GM12878 (cell line): Measurements from ENCODE around the gene CYP27A1. TPM values are rescaled to one million over a fixed set of nuclear protein-coding genes. Genes with fewer than 3 reads are reported as not detected.

ENCODE experiments used
- ATAC-seq: fragments of 200-7000 bp; cut with Tn5 transposase; 3 replicates; pipeline ENCODE4 v1.9.1; 2020; ENCODE audit warnings: mild to moderate bottlenecking, moderate library complexity
- BruUV-seq: library from RNA; stranded (reverse); fragments of 400-500 nt; replicated peaks from 2 replicates; lab custom pipeline; 2021; lab: Mats Ljungman, UMichigan
- CTCF ChIA-PET: fragments of 300-600 bp; sonication (Branson Sonifier 250); formaldehyde crosslinking; extraction: SDS; loops from one replicate; lab custom pipeline; 2021; ENCODE audit warnings: inconsistent platforms; lab: Yijun Ruan, JAX
- POLR2A ChIA-PET: fragments of 350-600 bp; formaldehyde crosslinking; extraction: SDS; loops from one replicate; lab custom pipeline; 2021; ENCODE audit warnings: inconsistent platforms; lab: Charles Lee
- RAD21 ChIA-PET: fragments of 300-600 bp; sonication (Branson Sonifier 250); formaldehyde crosslinking; loops from one replicate; lab custom pipeline; 2023; ENCODE audit warnings: antibody characterized with exemption; ENCODE audit not compliant: unreplicated experiment; lab: Charles Lee
- SMC1A ChIA-PET: fragments of 300-600 bp; sonication (Branson Sonifier 250); formaldehyde crosslinking; loops from one replicate; lab custom pipeline; 2023; ENCODE audit not compliant: unreplicated experiment, uncharacterized antibody; lab: Charles Lee
- DNase-seq: peaks from one replicate; pipeline ENCODE4 v3.0.0-alpha.2; 2011; ENCODE audit warnings: low read depth, low spot score
- FAIRE-seq: peaks from 3 replicates; lab custom pipeline; 2011; peaks lifted over from hg19 to GRCh38; lab: Jason Lieb, UNC
- H2AFZ ChIP-seq: 2 replicates; pipeline ENCODE4 v1.6.0; 2011; ENCODE audit warnings: low read depth, low read length, control low read depth; ENCODE audit not compliant: control insufficient read depth
- H3K27ac ChIP-seq: 2 replicates; pipeline ENCODE4 v1.5.1; 2011; ENCODE audit warnings: control low read depth; ENCODE audit not compliant: control insufficient read depth, insufficient read depth
- H3K27me3 ChIP-seq, 2 experiments: replicated peaks in 1 of 2; 2 replicates each; pipeline versions ENCODE4 v1.6.0 to v1.6.1; 2011; ENCODE audit warnings: low read length in 1 of 2; ENCODE audit not compliant: control insufficient read depth in 2 of 2, insufficient read depth in 2 of 2
- H3K36me3 ChIP-seq, 2 experiments: 2 replicates each; pipeline ENCODE4 v1.5.1; 2011; ENCODE audit warnings: low read length in 1 of 2; ENCODE audit not compliant: control insufficient read depth in 2 of 2, insufficient read depth in 2 of 2
- H3K4me1 ChIP-seq: 2 replicates; pipeline ENCODE4 v1.6.1; 2011; ENCODE audit warnings: mild to moderate bottlenecking, low read length, moderate library complexity, mixed read lengths; ENCODE audit not compliant: control insufficient read depth, insufficient read depth
- H3K4me2 ChIP-seq: 2 replicates; pipeline ENCODE4 v1.6.0; 2011; ENCODE audit warnings: control low read depth; ENCODE audit not compliant: control insufficient read depth, insufficient read depth
- H3K4me3 ChIP-seq: fragments of 200-600 bp; sonication (generic); 2 replicates; pipeline ENCODE4 v1.5.1; 2016
- H3K79me2 ChIP-seq: 2 replicates; pipeline ENCODE4 v1.6.0; 2011; ENCODE audit warnings: low read length; ENCODE audit not compliant: control insufficient read depth, insufficient read depth
- H3K9ac ChIP-seq: 2 replicates; pipeline ENCODE4 v1.8.0; 2011; ENCODE audit warnings: low read length, control low read depth, mixed read lengths; ENCODE audit not compliant: control insufficient read depth, insufficient read depth
- H3K9me3 ChIP-seq: replicated peaks from 3 replicates; pipeline ENCODE4 v1.5.1; 2011; ENCODE audit warnings: mild to moderate bottlenecking, low read length; ENCODE audit not compliant: control insufficient read depth, insufficient read depth
- H4K20me1 ChIP-seq: 2 replicates; pipeline ENCODE4 v1.6.0; 2011; ENCODE audit not compliant: control insufficient read depth, insufficient read depth
- BRCA1 ChIP-seq: IDR thresholded peaks from 2 replicates; pipeline ENCODE4 v1.6.1; 2011; ENCODE audit warnings: low read depth, low read length, improper control_type of control experiment
- CHD1 ChIP-seq: IDR thresholded peaks from 2 replicates; pipeline ENCODE4 v1.6.1; 2012; ENCODE audit warnings: low read depth, low read length, improper control_type of control experiment
- CHD2 ChIP-seq: IDR thresholded peaks from 2 replicates; pipeline ENCODE4 v1.6.1; 2011; ENCODE audit warnings: low read depth, low read length, improper control_type of control experiment, borderline replicate concordance
- IKZF1 ChIP-seq: fragments of 450-650 bp; conservative IDR thresholded peaks from 2 replicates; pipeline ENCODE4 v1.6.1; 2017; ENCODE audit warnings: antibody characterized with exemption, mild to moderate bottlenecking
- MYB ChIP-seq: fragments of 150-350 bp; IDR thresholded peaks from 2 replicates; pipeline ENCODE4 v1.6.1; 2014; ENCODE audit warnings: mild to moderate bottlenecking, low read depth, low read length, borderline replicate concordance
- RBBP5 ChIP-seq: fragments of 200-600 bp; sonication (generic); conservative IDR thresholded peaks from 2 replicates; pipeline ENCODE4 v1.6.1; 2016
- SREBF1 ChIP-seq: IDR thresholded peaks from 2 replicates; pipeline ENCODE4 v1.6.1; 2012; ENCODE audit warnings: mild to moderate bottlenecking, low read length
- TCF3 ChIP-seq: IDR thresholded peaks from 2 replicates; pipeline ENCODE4 v1.6.1; 2012; ENCODE audit warnings: low read depth, mild to moderate bottlenecking, low read length, borderline replicate concordance; ENCODE audit not compliant: insufficient read depth
- WRNIP1 ChIP-seq: IDR thresholded peaks from 2 replicates; pipeline ENCODE4 v1.6.1; 2011; ENCODE audit warnings: low read depth, low read length, improper control_type of control experiment, borderline replicate concordance
- WGBS: methylation state at CpG from one replicate; pipeline ENCODE4 v1.1.6; 2016; ENCODE audit warnings: low lambda C conversion rate; ENCODE audit not compliant: insufficient replicate concordance, insufficient coverage; ENCODE audit errors: missing lambda C conversion rate; 5-methylcytosine and 5-hydroxymethylcytosine counted together
- in situ Hi-C: fragments of 300-500 bp; cut with MboI; formaldehyde crosslinking; loops from 9 replicates; pipeline ENCODE4 v1.14.3; 2018; ENCODE audit warnings: mixed read lengths
- intact Hi-C: fragments of 100-400 bp; cut with micrococcal nuclease; formaldehyde crosslinking; loops from one replicate; pipeline ENCODE4 v1.14.2; 2022; ENCODE audit not compliant: unreplicated experiment
- polyA plus RNA-seq, 11 experiments: library from polyadenylated mRNA; depleted of rRNA in 4 of 11; unstranded in 6 of 11; stranded (reverse) in 5 of 11; fragments of >200 nt; fragmentation: Nextera tagmentation in 4 of 11; fragmentation: Illumina TruSeq in 1 of 11; extraction: Ambion mirVana in 4 of 11; extraction: Trizol in 1 of 11; gene quantifications; 1 replicate in 1 of 11; 2 replicates in 10 of 11; pipeline versions ENCODE4 v1.2.1 to v1.2.3, GENCODE V29; 2011 to 2016; ENCODE audit warnings: inconsistent platforms in 2 of 11, missing spikeins in 2 of 11, low read depth in 1 of 11
- total RNA-seq, 4 experiments: library from RNA; depleted of rRNA in 3 of 4; stranded (reverse); fragments of >200 nt in 3 of 4; fragmentation: Illumina TruSeq in 1 of 4; extraction: Trizol in 1 of 4; gene quantifications; 2 replicates each; pipeline versions ENCODE4 v1.2.1 to v1.2.3, GENCODE V29; 2013 to 2021
- TF ChIP-seq, protein P1 (sequence below): IDR thresholded peaks from 2 replicates; pipeline ENCODE4 v1.6.1; 2011; ENCODE audit warnings: borderline replicate concordance, low read depth, mild to moderate bottlenecking, moderate library complexity, low read length; ENCODE audit not compliant: insufficient read depth, poor library complexity, severe bottlenecking
- TF ChIP-seq, protein P2 (sequence below): fragments of 450-650 bp; IDR thresholded peaks from 2 replicates; pipeline ENCODE4 v1.6.1; 2017; ENCODE audit warnings: mild to moderate bottlenecking, low read depth, inconsistent platforms; ENCODE audit not compliant: poor library complexity, severe bottlenecking
- TF ChIP-seq, protein P3 (sequence below): IDR thresholded peaks from 2 replicates; pipeline ENCODE4 v1.6.1; 2012; ENCODE audit warnings: low read length, inconsistent platforms
- TF ChIP-seq, protein P4 (sequence below): fragments of 450-650 bp; conservative IDR thresholded peaks from 2 replicates; pipeline ENCODE4 v1.6.1; 2017; ENCODE audit warnings: mild to moderate bottlenecking, moderate library complexity

Gene CYP27A1
- total and polyA plus RNA-seq, 10 of the 15 experiments (the other 5 are each of a cell fraction or from before 2014, with no cell fraction given), result 0.11 to 0.72 (median 0.18) TPM; not detected in 2

DNA sequence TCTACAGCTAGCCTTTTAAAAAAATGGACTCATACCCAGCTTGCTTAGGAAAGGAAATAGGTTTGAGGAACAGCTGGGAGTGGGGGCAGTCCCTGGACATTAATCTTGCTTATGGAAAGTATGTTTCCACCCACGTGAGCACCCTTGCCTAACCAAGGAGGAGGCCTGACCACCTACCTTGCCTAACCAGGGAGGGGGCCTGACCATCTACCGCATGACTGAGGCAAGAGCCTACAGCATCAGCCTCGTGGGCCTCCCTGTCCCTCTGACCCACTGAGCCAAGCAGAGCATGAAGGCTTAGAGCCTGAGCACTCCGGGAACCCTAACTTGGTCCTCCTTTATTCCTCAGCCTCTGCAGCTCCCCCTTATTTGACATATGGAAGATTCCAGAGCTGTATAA is 29.4 kb downstream of the CYP27A1 start:
- BruUV-seq, result no TSS peak
- ChIA-PET RAD21 (no interaction called here), CTCF (no interaction called here), SMC1A (no interaction called here), POLR2A (interaction anchor here (0.6 kb wide), 1 partner anchor 109 kb away, joined by 3 read pairs; no protein-coding TSS in a partner anchor)
- H3K9ac ChIP-seq, result no peak overlapping the region
- H4K20me1 ChIP-seq, result no peaks in the 10 kb centered on the region
- TF ChIP-seq, protein P1, sequence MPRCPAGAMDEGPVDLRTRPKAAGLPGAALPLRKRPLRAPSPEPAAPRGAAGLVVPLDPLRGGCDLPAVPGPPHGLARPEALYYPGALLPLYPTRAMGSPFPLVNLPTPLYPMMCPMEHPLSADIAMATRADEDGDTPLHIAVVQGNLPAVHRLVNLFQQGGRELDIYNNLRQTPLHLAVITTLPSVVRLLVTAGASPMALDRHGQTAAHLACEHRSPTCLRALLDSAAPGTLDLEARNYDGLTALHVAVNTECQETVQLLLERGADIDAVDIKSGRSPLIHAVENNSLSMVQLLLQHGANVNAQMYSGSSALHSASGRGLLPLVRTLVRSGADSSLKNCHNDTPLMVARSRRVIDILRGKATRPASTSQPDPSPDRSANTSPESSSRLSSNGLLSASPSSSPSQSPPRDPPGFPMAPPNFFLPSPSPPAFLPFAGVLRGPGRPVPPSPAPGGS, result no peak
- TF ChIP-seq IKZF1 (no peak), CHD1 (no peak), MYB (no peak), BRCA1 (no peak), RBBP5 (no peak), TCF3 (no peak), WRNIP1 (no peak), CHD2 (no peak), SREBF1 (no peak)
- TF ChIP-seq, protein P2, sequence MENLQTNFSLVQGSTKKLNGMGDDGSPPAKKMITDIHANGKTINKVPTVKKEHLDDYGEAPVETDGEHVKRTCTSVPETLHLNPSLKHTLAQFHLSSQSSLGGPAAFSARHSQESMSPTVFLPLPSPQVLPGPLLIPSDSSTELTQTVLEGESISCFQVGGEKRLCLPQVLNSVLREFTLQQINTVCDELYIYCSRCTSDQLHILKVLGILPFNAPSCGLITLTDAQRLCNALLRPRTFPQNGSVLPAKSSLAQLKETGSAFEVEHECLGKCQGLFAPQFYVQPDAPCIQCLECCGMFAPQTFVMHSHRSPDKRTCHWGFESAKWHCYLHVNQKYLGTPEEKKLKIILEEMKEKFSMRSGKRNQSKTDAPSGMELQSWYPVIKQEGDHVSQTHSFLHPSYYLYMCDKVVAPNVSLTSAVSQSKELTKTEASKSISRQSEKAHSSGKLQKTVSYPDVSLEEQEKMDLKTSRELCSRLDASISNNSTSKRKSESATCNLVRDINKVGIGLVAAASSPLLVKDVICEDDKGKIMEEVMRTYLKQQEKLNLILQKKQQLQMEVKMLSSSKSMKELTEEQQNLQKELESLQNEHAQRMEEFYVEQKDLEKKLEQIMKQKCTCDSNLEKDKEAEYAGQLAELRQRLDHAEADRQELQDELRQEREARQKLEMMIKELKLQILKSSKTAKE, result no peak
- TF ChIP-seq, protein P3, sequence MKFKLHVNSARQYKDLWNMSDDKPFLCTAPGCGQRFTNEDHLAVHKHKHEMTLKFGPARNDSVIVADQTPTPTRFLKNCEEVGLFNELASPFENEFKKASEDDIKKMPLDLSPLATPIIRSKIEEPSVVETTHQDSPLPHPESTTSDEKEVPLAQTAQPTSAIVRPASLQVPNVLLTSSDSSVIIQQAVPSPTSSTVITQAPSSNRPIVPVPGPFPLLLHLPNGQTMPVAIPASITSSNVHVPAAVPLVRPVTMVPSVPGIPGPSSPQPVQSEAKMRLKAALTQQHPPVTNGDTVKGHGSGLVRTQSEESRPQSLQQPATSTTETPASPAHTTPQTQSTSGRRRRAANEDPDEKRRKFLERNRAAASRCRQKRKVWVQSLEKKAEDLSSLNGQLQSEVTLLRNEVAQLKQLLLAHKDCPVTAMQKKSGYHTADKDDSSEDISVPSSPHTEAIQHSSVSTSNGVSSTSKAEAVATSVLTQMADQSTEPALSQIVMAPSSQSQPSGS, result no peak
- TF ChIP-seq, protein P4, sequence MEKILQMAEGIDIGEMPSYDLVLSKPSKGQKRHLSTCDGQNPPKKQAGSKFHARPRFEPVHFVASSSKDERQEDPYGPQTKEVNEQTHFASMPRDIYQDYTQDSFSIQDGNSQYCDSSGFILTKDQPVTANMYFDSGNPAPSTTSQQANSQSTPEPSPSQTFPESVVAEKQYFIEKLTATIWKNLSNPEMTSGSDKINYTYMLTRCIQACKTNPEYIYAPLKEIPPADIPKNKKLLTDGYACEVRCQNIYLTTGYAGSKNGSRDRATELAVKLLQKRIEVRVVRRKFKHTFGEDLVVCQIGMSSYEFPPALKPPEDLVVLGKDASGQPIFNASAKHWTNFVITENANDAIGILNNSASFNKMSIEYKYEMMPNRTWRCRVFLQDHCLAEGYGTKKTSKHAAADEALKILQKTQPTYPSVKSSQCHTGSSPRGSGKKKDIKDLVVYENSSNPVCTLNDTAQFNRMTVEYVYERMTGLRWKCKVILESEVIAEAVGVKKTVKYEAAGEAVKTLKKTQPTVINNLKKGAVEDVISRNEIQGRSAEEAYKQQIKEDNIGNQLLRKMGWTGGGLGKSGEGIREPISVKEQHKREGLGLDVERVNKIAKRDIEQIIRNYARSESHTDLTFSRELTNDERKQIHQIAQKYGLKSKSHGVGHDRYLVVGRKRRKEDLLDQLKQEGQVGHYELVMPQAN, result no peak
- ATAC-seq (no peak), DNase-seq (no peak), FAIRE-seq (no peak)
- no peaks in the 10 kb centered on the region for H3K36me3 ChIP-seq
- 45% methylated on average over 4 of the region's 4 CpGs for WGBS
- H3K27me3 ChIP-seq, result no peaks in the 10 kb centered on the region; a peak in 1 of 4 replicates
- no peak overlapping the region for H3K4me2 ChIP-seq
- H3K4me1 ChIP-seq, result no peaks in the 10 kb centered on the region
- no peak overlapping the region for H3K4me3 ChIP-seq
- intact Hi-C loops (no loop called here), in situ Hi-C loops (no loop called here)
- no peaks in the 10 kb centered on the region for H3K9me3 ChIP-seq
- H3K79me2 ChIP-seq, result no peaks in the 10 kb centered on the region
- no peak overlapping the region for H2AFZ ChIP-seq
- H3K27ac ChIP-seq, result no peak overlapping the region
